Measurements from ENCODE around the gene CLN6.

CLN6 gene

GRCh38 chr15:68229386-68230156 lies at the start of gene CLN6:
CLN6 (minus strand) TSS chr15:68229728; CDS start chr15:68229584, 144 bp downstream.
- DNase-seq, result peak; percentile 80

- DNase-seq, result no peak
These were observed 49.3 kb upstream of the CLN6 start for GRCh38 chr15:68278595-68279405.

GRCh38 chr15:68278345-68278594 lies 48.7 kb upstream of the CLN6 start:
- DNase-seq, result no peak

GRCh38 chr15:68277603-68278344 lies 48.2 kb upstream of the CLN6 start, which contains the start of gene FEM1B:
FEM1B (plus strand) TSS chr15:68277745; CDS start chr15:68278418, 673 bp downstream.
- peak; percentile 90 for DNase-seq

GRCh38 chr15:68277131-68277602 lies 47.6 kb upstream of the CLN6 start:
- DNase-seq, result no peak

GRCh38 chr15:68276668-68277067 lies 47.1 kb upstream of the CLN6 start:
- DNase-seq, result no peak

- DNase-seq, result no peak
These were observed 45.7 kb upstream of the CLN6 start for GRCh38 chr15:68275165-68275746.

- DNase-seq, result no peak
These were observed 44.8 kb upstream of the CLN6 start for GRCh38 chr15:68274201-68274848.

- DNase-seq, result no peak
These were observed 43.3 kb upstream of the CLN6 start for GRCh38 chr15:68272721-68273271.

GRCh38 chr15:68271854-68272471 lies 42.4 kb upstream of the CLN6 start:
- no peak for DNase-seq

- no peak for DNase-seq
These were observed 38.9 kb upstream of the CLN6 start for GRCh38 chr15:68268405-68268804.

- no peak for DNase-seq
These were observed 36.1 kb upstream of the CLN6 start for GRCh38 chr15:68265674-68266073.

- DNase-seq, result no peak
These were observed 35.6 kb upstream of the CLN6 start for GRCh38 chr15:68265081-68265480.

- DNase-seq, result no peak
These were observed 34.8 kb upstream of the CLN6 start for GRCh38 chr15:68264282-68264681.

GRCh38 chr15:68262514-68263356 lies 33.2 kb upstream of the CLN6 start:
- DNase-seq, result no peak

- DNase-seq, result no peak
These were observed 32.5 kb upstream of the CLN6 start for GRCh38 chr15:68261980-68262379.

GRCh38 chr15:68261241-68261640 lies 31.7 kb upstream of the CLN6 start:
- DNase-seq, result no peak

- no peak for DNase-seq
These were observed 30.4 kb upstream of the CLN6 start for GRCh38 chr15:68259883-68260282.

GRCh38 chr15:68258692-68259091 lies 29.2 kb upstream of the CLN6 start:
- DNase-seq, result no peak

GRCh38 chr15:68256675-68257450 lies 27.3 kb upstream of the CLN6 start:
- DNase-seq, result peak; percentile 62
